ENCODE data around the gene SMG6. TPM values are rescaled to one million over a fixed set of nuclear protein-coding genes. Genes with fewer than 3 reads are reported as not detected.

SMG6 gene
- total and polyA plus RNA-seq, 2 of the 4 experiments (the other 2 are of a cell fraction): 16.3 to 30.3 TPM

- ATAC-seq (ENCODE audit: low read depth): peak; percentile 19
Measured at GRCh38 chr17:2264067-2264860, 39.3 kb downstream of the SMG6 start.

More at GRCh38 chr17:2264067-2264860, 39.3 kb downstream of the SMG6 start:
- peak overlapping the region; percentile 58; the same call in 1 of the 2 replicates for H3K4ac ChIP-seq (ENCODE audit: low read depth, low read length)
- H3K9me1 ChIP-seq (ENCODE audit: insufficient read depth, low read length): peaks cover 11% of the 10 kb centered on the region
- DNase-seq: peak; percentile 49
- H3K9me3 ChIP-seq (ENCODE audit: control insufficient read depth, insufficient read depth, low read length): no peaks in the 10 kb centered on the region
- POLR2A ChIA-PET (ENCODE audit: unreplicated experiment): no interaction called here
- peak overlapping the region; percentile 10; the same call in 1 of the 2 replicates for H2AK5ac ChIP-seq (ENCODE audit: low read depth, low read length)
- peak overlapping the region in 1 of 2 experiments; percentile 42; a peak in 2 of 4 replicates for H4K8ac ChIP-seq (ENCODE audit: low read depth in 2 of 2, low read length in 2 of 2)
- H2AFZ ChIP-seq (replicated peaks; ENCODE audit: low read length, poor library complexity): no peak overlapping the region
- peaks cover 20 to 71% of the 10 kb centered on the region in 2 experiments for H3K79me1 ChIP-seq (ENCODE audit: low read depth in 1 of 2, low read length in 2 of 2)
- H2BK20ac ChIP-seq (ENCODE audit: low read depth, low read length): peak overlapping the region; percentile 16; the same call in 1 of the 2 replicates
- 75% methylated on average over 4 of the region's 10 CpGs; no CpG with 5 or more reads in 1 of the 2 experiments for WGBS, 2 experiments (ENCODE audit: extremely low coverage in 2 of 2, insufficient read length in 1 of 2)
- no peak for TF ChIP-seq CHD1 (IDR thresholded peaks at IDR 0.05; ENCODE audit: low read depth, low read length)
- TF ChIP-seq RFX5 (IDR thresholded peaks at IDR 0.05; ENCODE audit: low read depth, low read length): no peak
- TF ChIP-seq NFE2L2 (IDR thresholded peaks at IDR 0.05; ENCODE audit: low read depth, low read length): no peak
- no peak for TF ChIP-seq RAD21 (IDR thresholded peaks at IDR 0.05; ENCODE audit: low read length)
- 0 out of 2 replicates have a peak, but pooled peaks have one; percentile 2 for TF ChIP-seq FOS (IDR thresholded peaks at IDR 0.05; ENCODE audit: low read depth, low read length)
- dilution Hi-C loops (cut with HindIII; ENCODE audit: low sequenced_read_pairs, unreplicated experiment) (no loop called here), in situ Hi-C loops (cut with MboI; ENCODE audit: low sequenced_read_pairs) (no loop called here), intact Hi-C loops (cut with micrococcal nuclease) (no loop called here)
- H2AK9ac ChIP-seq (replicated peaks; ENCODE audit: low read depth, low read length, poor library complexity): no peak overlapping the region
- CTCF ChIA-PET: interaction anchor here (0.5 to 3.2 kb wide), 5 partner anchors 12 to 209 kb away, joined by 3 to 11 read pairs (median 7); partner anchors contain the start of gene HIC1
- H3K23ac ChIP-seq (ENCODE audit: low read depth, low read length): peak overlapping the region; percentile 79
- peaks cover 1% of the 10 kb centered on the region; the same call in 1 of the 2 replicates for H3K36me3 ChIP-seq (ENCODE audit: control insufficient read depth, insufficient read depth, low read length)
- H3K14ac ChIP-seq (replicated peaks; ENCODE audit: low read depth, low read length): peak overlapping the region; percentile 75
- no peak overlapping the region for H3K56ac ChIP-seq (ENCODE audit: extremely low read depth, insufficient read depth, low read length)
- no peak overlapping the region for H3K4me3 ChIP-seq (ENCODE audit: insufficient read depth, low read depth, low read length)
- no peaks in the 10 kb centered on the region for H3K27me3 ChIP-seq (ENCODE audit: control insufficient read depth, insufficient read depth, low read length)
- no peak overlapping the region for H4K5ac ChIP-seq (ENCODE audit: low read depth, low read length)
- peak overlapping the region; percentile 16 for H4K91ac ChIP-seq (ENCODE audit: insufficient read depth, low read depth, low read length)
- H3K4me2 ChIP-seq (ENCODE audit: low read depth, low read length): peak overlapping the region; percentile 38
- H2BK120ac ChIP-seq (ENCODE audit: low read depth, low read length): peak overlapping the region; percentile 36
- peak overlapping the region; percentile 62 for H2BK5ac ChIP-seq (ENCODE audit: low read depth, low read length, poor library complexity, severe bottlenecking)
- H2BK15ac ChIP-seq (ENCODE audit: low read depth, low read length): peak overlapping the region; percentile 18; the same call in 1 of the 3 replicates
- peaks cover 10% of the 10 kb centered on the region for H3K4me1 ChIP-seq (ENCODE audit: control insufficient read depth, insufficient read depth, low read length)
- no peak overlapping the region; the same call in 1 of the 2 replicates for H3K27ac ChIP-seq (ENCODE audit: insufficient read depth, low read length)
- peak overlapping the region; percentile 42; the same call in 1 of the 2 replicates for H3K18ac ChIP-seq (ENCODE audit: low read depth, low read length)
- BruUV-seq (replicated peaks): no TSS peak
- no peak overlapping the region; the same call in 1 of the 2 replicates for H3K9ac ChIP-seq (ENCODE audit: low read depth, low read length)
- peaks cover 3% of the 10 kb centered on the region; the same call in 1 of the 2 replicates for H4K20me1 ChIP-seq (ENCODE audit: insufficient read depth, low read length)
